GM21717 (cell line): ENCODE data around the gene SDHD.
"Not testable (repeated sequence)": the region's sequence is repeated elsewhere in the genome, so short reads cannot be mapped to it uniquely, and the experiment has no call there.

Source experiments
- ATAC-seq: cut with Tn5 transposase; IDR thresholded peaks from one replicate; pipeline ENCODE4 v1.9.1; 2021; ENCODE audit warnings: mild to moderate bottlenecking, moderate library complexity; ENCODE audit not compliant: unreplicated experiment

Gene SDHD

GRCh38 chr11:112086422-112087191 is at the start of gene SDHD, which contains the start of gene TIMM8B:
SDHD (plus strand) TSS chr11:112086873; CDS start chr11:112086908, 35 bp downstream.
TIMM8B (minus strand) TSS chr11:112086756; CDS start chr11:112086723, 33 bp downstream.
- ATAC-seq, result peak; percentile 89

- no peak for ATAC-seq
These were observed 49.1 kb upstream of the SDHD start for GRCh38 chr11:112037527-112037926.

- ATAC-seq, result no peak
These were observed 44.3 kb upstream of the SDHD start for GRCh38 chr11:112042161-112042960.

GRCh38 chr11:112042961-112043304 is 43.7 kb upstream of the SDHD start:
- ATAC-seq, result no peak

- ATAC-seq, result no peak
These were observed 41.7 kb upstream of the SDHD start for GRCh38 chr11:112044961-112045360.

GRCh38 chr11:112046647-112047046 is 40.0 kb upstream of the SDHD start:
- ATAC-seq, result not testable (repeated sequence)

- not testable (repeated sequence) for ATAC-seq
These were observed 38.4 kb upstream of the SDHD start for GRCh38 chr11:112048256-112048655.

GRCh38 chr11:112049777-112050176 is 36.9 kb upstream of the SDHD start:
- ATAC-seq, result no peak

- ATAC-seq, result peak; percentile 91
These were observed 36.0 kb upstream of the SDHD start for GRCh38 chr11:112050721-112051120.

- ATAC-seq, result no peak
These were observed 34.9 kb upstream of the SDHD start for GRCh38 chr11:112051768-112052167.

- no peak for ATAC-seq
These were observed 29.5 kb upstream of the SDHD start for GRCh38 chr11:112057170-112057569.

GRCh38 chr11:112058103-112058502 is 28.6 kb upstream of the SDHD start:
- ATAC-seq, result no peak

GRCh38 chr11:112062923-112063322 is 23.8 kb upstream of the SDHD start:
- no peak for ATAC-seq

GRCh38 chr11:112073941-112074811 is 12.5 kb upstream of the SDHD start, which contains the start of the genes NKAPD1 and PIH1D2:
NKAPD1 (plus strand) TSS chr11:112074299; CDS start chr11:112075575, 1,276 bp downstream.
PIH1D2 (minus strand) TSS chr11:112074017; CDS start chr11:112073174, 843 bp downstream.
- ATAC-seq, result peak; percentile 84

- no peak for ATAC-seq
These were observed 3.9 kb upstream of the SDHD start for GRCh38 chr11:112082729-112083128.

- ATAC-seq, result peak; percentile 42
These were observed 751 bp upstream of the SDHD start for GRCh38 chr11:112085822-112086421.

- peak; percentile 1 for ATAC-seq
These were observed 539 bp downstream of the SDHD start for GRCh38 chr11:112087212-112087611.

- not testable (repeated sequence) for ATAC-seq
These were observed 8.6 kb downstream of the SDHD start for GRCh38 chr11:112095302-112095701.

GRCh38 chr11:112096194-112096593 is 9.5 kb downstream of the SDHD start:
- ATAC-seq, result no peak
